NCI-H2227 (cell line): ENCODE measurements around the gene KLF7.

Experiments
- DNase-seq: peaks from one replicate; lab custom pipeline; 2025; ENCODE audit not compliant: unreplicated experiment; lab: John Stamatoyannopoulos, UW

KLF7 gene

DNA sequence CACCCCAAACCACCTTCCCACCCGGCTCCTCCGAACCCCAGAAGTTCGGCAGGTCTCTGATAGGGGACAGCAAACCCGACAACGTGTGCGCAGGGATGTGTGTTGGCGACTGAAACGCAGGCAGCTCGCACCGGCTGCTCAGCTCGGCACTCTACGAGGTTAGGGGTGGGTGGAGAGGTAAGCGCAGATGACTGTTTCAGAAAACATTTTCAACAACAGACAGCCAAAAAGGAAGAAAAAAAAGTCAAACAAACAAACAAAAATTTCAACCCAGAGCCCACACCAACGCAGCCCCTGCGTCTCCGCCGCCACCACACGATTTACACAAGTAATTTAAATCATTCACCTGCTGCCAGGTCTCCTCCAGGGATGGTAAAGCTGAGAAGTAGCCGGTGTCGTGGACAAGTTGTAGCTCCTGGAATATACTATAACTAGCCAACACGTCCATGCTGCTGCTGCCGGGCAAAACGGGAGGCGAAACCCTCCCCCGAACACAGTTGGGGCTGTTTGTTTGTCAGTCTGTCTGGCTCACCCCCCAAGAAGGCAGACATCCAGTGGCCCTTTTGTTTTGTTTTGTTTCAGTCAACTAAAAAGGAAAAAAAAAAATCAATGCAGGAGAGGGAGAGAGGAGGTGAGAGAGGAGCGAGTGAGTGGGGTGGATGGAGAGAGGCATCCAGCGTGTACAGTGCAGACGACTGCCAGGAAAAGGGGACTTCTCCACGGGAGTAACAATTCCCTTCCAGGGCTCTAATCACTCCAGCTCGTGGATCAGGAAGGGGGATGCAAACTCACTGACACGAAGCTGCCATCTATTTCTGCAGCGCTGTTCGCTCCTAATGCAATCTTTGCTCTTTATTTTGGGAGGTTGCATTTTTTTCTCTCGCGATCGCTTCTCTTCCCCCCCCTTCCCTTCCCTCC lies at the start of gene KLF7:
TSS of gene KLF7 (minus strand) at position 828 of the 918 bp plus-strand sequence. CDS start at position 448, 380 bp downstream.
- peak; percentile 55 for DNase-seq

DNA sequence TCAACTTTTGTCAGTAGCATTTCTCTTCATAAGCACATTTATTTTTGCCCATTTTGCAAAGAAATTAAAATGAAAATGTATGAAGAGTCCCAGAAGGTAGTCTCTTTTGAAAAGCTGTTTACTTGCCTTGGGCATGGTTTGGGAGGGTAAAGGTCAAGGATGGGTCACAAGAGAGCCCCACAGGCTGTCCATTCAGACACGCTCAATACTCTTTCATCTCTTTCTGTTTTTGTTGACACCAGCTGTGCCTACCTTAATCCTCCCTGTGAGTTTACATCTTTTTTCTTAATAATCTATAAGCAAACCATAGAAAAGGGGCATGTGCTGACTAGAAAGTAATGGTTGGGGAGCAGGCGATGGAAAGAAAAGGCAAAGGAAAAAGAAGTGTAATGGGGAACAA lies 49.6 kb upstream of the KLF7 start:
- no peak for DNase-seq

GRCh38 chr2:207214446-207214845 lies 48.7 kb upstream of the KLF7 start:
- no peak for DNase-seq

DNA sequence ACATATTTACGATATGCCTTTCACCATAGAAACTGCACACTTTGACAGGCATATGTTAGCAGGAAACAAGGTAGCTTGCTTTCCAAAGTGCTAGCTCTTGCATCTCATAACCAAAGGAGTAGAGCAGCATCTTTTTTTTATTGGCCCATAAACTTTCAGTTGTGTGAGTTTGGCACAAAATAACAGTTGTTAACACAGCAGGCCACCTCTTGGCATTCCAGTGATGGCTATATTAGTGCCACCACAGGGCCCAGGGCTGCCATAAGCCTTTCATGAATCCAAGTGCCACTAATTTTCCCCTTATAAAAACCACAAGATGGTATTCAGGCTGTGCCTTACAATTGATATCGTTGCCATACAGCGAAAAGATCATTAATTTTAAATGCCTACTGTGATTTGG lies 40.3 kb upstream of the KLF7 start:
- no peak for DNase-seq

GRCh38 chr2:207205173-207205957 lies 39.6 kb upstream of the KLF7 start:
- DNase-seq, result no peak

- DNase-seq, result no peak
These were observed 37.3 kb upstream of the KLF7 start for GRCh38 chr2:207203056-207203455.

- no peak for DNase-seq
These were observed 36.9 kb upstream of the KLF7 start for GRCh38 chr2:207202645-207203044.

- DNase-seq, result no peak
These were observed 35.7 kb upstream of the KLF7 start for GRCh38 chr2:207201416-207201815.

GRCh38 chr2:207200136-207200535 lies 34.4 kb upstream of the KLF7 start:
- DNase-seq, result peak; percentile 91

- no peak for DNase-seq
These were observed 28.3 kb upstream of the KLF7 start for GRCh38 chr2:207194028-207194427.

DNA sequence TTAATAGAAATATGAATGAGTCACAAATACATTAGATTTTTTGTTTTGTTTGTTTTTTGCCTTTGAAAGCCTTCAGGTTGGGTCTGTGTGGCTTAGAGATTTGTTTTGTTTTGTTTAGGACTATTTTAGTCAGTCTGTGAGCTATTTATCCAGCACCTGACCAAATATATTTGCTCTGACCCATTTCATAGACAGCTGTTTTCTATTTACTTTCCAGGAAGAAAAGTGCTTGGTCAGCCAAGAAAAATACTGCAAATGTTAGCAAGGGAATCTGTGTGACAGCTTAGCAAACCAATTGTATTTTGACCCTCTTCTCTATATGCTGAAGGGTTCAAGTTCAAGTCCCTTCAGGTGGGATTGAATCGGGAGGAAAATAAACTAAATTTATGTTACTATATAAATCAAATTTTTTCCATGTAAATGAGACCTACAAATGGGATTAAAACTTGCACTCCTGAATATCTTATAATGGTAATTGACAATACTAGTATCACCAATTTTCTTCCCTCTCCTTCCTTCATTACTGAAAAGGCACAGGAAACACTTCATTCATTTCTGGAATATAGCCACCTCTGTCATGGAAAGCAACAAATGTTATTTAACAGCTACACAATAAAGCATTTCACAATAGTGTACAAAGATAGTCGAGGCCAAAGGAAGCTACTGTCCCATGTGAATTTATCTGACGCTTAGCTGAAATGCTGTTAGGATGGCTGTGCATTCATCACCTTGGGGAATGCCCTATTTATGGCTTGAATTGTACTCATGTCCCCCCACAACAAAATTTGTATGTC lies 23.1 kb upstream of the KLF7 start:
- no peak for DNase-seq

- no peak for DNase-seq
These were observed 19.6 kb upstream of the KLF7 start for GRCh38 chr2:207185372-207185771.

DNA sequence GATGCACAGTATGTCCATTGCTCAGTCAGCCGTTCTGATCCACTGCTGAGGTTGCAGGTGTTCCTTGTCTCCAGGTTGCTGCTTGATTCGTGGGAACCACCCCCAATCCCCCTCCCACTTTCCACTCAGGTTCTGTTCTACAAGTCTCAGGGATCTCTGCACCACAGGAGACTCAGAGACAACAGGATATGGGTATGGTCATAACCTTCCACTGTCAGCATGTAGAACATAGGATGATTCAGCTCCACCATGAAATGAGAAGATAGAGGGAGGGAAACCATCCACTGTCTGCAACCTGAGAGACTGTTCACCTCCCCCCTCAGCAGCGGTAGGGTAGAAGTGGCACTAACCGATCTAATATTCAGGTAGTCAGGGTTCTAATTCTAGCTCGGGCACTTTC lies 19.0 kb upstream of the KLF7 start:
- DNase-seq, result no peak

GRCh38 chr2:207184348-207184747 lies 18.6 kb upstream of the KLF7 start:
- no peak for DNase-seq

GRCh38 chr2:207183506-207183905 lies 17.8 kb upstream of the KLF7 start:
- DNase-seq, result no peak

DNA sequence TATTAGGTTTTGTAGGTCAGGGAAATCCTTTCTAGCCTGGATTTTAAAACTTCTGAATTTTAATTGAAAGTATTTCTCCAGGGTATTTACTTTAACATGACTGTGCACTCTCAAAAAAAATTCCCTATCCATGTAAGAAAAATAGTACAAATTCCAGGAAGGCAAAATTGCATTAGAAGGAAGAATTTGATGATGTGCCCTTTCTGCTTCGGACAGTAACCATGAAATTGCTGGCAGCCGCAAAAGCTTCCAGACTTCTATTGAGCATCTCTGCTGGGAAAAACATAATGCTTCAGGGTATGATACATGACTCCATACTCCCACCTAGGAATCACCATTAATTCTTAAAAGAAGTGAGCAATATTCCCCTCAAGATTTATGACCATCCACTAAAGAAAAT lies 17.2 kb upstream of the KLF7 start:
- no peak for DNase-seq

DNA sequence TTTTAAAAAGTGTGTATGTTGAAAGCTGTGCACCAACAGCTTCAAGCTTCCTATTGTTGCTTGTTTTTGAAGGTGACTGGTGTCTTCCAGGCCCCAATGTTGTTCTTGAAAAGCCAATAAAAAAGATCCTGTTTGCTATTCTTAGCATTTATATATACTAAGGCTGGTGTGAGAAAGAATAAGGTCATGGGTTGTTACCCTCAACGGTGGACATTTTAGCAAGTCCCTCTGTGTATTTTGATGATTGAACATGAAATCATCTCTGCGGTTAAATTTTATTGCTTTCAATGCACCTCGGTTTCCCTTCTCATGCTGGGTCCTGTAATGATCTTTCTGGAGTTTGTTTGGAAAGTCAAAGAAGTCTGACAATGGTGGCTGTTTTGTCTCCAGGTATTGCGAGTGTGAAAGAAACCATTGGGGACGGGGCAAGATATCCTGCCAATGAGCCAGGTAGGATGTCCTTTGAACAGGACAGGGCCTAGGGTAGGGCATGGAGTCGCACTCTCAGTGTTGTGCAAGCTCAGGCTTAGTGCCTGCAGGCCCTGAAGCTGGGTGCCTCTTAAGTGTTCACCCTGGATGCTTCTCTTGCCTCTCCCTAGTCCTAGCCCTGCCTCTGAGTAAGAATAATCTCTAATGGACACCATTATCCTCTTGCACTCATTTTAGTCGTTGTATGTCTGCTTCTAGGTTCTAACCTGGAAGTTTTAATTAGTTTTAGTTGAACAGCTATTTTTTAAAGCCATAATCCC lies 16.0 kb upstream of the KLF7 start:
- no peak for DNase-seq

- DNase-seq, result no peak
These were observed 15.0 kb upstream of the KLF7 start for GRCh38 chr2:207180741-207181140.

DNA sequence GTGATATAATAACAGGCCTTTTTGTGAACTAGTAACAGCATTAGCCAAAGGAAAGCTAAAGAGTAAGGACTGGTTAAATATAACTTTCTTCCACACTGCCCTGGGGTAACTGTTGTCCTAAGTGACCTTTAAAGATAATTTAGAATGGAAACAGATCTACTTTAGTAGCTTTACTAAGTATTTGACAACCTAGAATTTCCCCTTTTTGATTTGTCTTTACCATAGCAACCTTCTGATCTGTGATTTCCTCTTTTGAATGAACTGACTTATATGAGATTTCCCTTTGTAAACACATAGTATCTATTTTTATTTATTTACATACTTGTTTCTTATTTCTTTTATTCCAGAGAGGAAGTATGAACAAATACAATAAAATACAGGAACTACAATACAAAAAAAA lies 10.5 kb upstream of the KLF7 start:
- no peak for DNase-seq

GRCh38 chr2:207173641-207174040 lies 7.9 kb upstream of the KLF7 start:
- no peak for DNase-seq
